Measurements from ENCODE around the gene TNFAIP3.

Gene TNFAIP3

GRCh38 chr6:137863091-137863797 lies 3.8 kb upstream of the TNFAIP3 start:
- DNase-seq (ENCODE audit: low spot score) = no peak

- DNase-seq (ENCODE audit: low spot score) = no peak
Observed at GRCh38 chr6:137864812-137865508, 2.1 kb upstream of the TNFAIP3 start.

GRCh38 chr6:137866200-137866913 lies 702 bp upstream of the TNFAIP3 start:
- DNase-seq (ENCODE audit: low spot score) = no peak

- peak; percentile 62 for DNase-seq (ENCODE audit: low spot score)
Observed at GRCh38 chr6:137867685-137868509, 838 bp downstream of the TNFAIP3 start.

- peak; percentile 42 for DNase-seq (ENCODE audit: low spot score)
Observed at GRCh38 chr6:137868721-137869548, 1.9 kb downstream of the TNFAIP3 start.

- DNase-seq (ENCODE audit: low spot score) = no peak
Observed at GRCh38 chr6:137869549-137870307, 2.7 kb downstream of the TNFAIP3 start.

GRCh38 chr6:137870308-137870644 lies 3.2 kb downstream of the TNFAIP3 start:
- no peak for DNase-seq (ENCODE audit: low spot score)

GRCh38 chr6:137870744-137871247 lies 3.7 kb downstream of the TNFAIP3 start:
- peak; percentile 52 for DNase-seq (ENCODE audit: low spot score)

- DNase-seq (ENCODE audit: low spot score) = no peak
Observed at GRCh38 chr6:137871291-137871690, 4.2 kb downstream of the TNFAIP3 start.

- no peak for DNase-seq (ENCODE audit: low spot score)
Observed at GRCh38 chr6:137871831-137872454, 4.9 kb downstream of the TNFAIP3 start.

- no peak for DNase-seq (ENCODE audit: low spot score)
Observed at GRCh38 chr6:137872581-137873115, 5.6 kb downstream of the TNFAIP3 start.

GRCh38 chr6:137873273-137873762 lies 6.3 kb downstream of the TNFAIP3 start:
- peak; percentile 79 for DNase-seq (ENCODE audit: low spot score)

- no peak for DNase-seq (ENCODE audit: low spot score)
Observed at GRCh38 chr6:137874204-137875057, 7.4 kb downstream of the TNFAIP3 start.

GRCh38 chr6:137875058-137875520 lies 8.0 kb downstream of the TNFAIP3 start:
- no peak for DNase-seq (ENCODE audit: low spot score)

GRCh38 chr6:137875606-137876005 lies 8.5 kb downstream of the TNFAIP3 start:
- no peak for DNase-seq (ENCODE audit: low spot score)

- no peak for DNase-seq (ENCODE audit: low spot score)
Observed at GRCh38 chr6:137876547-137876946, 9.5 kb downstream of the TNFAIP3 start.

GRCh38 chr6:137877113-137877512 lies 10.1 kb downstream of the TNFAIP3 start:
- DNase-seq (ENCODE audit: low spot score) = no peak

- no peak for DNase-seq (ENCODE audit: low spot score)
Observed at GRCh38 chr6:137877606-137878005, 10.5 kb downstream of the TNFAIP3 start.

Measured in CD4-positive, alpha-beta T cell treated with Interleukin-2 at 100 ng/mL for 4 hours (primary cell).